Bronchial epithelial cell (primary cell): Measurements from ENCODE around the gene ANO9. TPM values are rescaled to one million over a fixed set of nuclear protein-coding genes. Genes with fewer than 3 reads are reported as not detected.

Experiments used
- DNase-seq: peaks from one replicate; pipeline ENCODE4 v3.0.0-alpha.2; 2010; ENCODE audit warnings: low read depth
- FAIRE-seq: peaks from 2 replicates; lab custom pipeline; 2011; peaks lifted over from hg19 to GRCh38; lab: Jason Lieb, UNC
- H3K27me3 ChIP-seq: 2 replicates; pipeline ENCODE4 v1.5.1; 2011; ENCODE audit warnings: low read length; ENCODE audit not compliant: control insufficient read depth, insufficient read depth
- H3K36me3 ChIP-seq: 2 replicates; pipeline ENCODE4 v1.5.1; 2011; ENCODE audit warnings: low read length; ENCODE audit not compliant: control insufficient read depth, insufficient read depth
- H3K4me3 ChIP-seq: 2 replicates; pipeline ENCODE4 v1.5.1; 2011; ENCODE audit warnings: mild to moderate bottlenecking, low read depth, low read length, control low read depth
- total RNA-seq: library from RNA; depleted of rRNA; stranded (reverse); fragments of >200 nt; gene quantifications from 2 replicates; pipeline ENCODE4 v1.2.1, GENCODE V29; 2014
- TF ChIP-seq, protein P1 (sequence below): IDR thresholded peaks from 2 replicates; pipeline ENCODE4 v1.5.1; 2011; ENCODE audit warnings: mild to moderate bottlenecking, moderate library complexity, low read length, control low read depth, inconsistent platforms; ENCODE audit not compliant: insufficient read depth, severe bottlenecking

The ANO9 gene
- total RNA-seq, 1 donor from 2014 or later = 9.2 TPM

DNA sequence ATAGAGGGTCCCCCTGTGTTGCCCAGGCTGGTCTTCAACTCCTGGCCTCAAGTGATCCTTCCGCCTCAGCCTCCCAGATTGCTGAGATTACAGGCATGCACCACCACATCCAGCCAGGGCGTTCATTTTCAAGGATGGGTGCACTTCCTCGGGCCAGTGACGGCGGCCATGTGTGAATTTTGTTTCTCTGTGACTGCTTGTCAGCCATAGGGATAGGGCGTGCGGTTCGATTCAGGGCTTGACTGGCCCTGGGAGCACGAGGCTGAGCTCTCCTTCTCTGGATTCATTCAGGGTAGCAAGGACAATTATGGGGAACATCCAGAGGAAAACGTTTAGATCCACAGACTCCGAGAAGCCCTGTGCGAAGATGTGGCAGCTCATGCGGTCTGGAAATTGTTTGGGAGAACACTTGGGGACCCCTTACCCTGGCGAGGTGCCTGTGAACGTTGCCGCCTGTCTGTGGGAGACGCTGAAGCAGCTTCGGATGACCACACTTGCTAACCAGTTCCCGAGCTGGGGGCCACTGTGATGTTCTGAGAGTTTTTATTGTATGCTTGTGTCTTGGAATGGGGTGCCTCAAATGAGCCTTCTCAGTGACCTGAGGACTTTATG is 11.2 kb upstream of the ANO9 start:
- H3K27me3 ChIP-seq = no peaks in the 10 kb centered on the region
- FAIRE-seq (no peak), DNase-seq (no peak)
- H3K36me3 ChIP-seq = peaks cover 13% of the 10 kb centered on the region
- H3K4me3 ChIP-seq = no peak overlapping the region
- TF ChIP-seq, protein P1, sequence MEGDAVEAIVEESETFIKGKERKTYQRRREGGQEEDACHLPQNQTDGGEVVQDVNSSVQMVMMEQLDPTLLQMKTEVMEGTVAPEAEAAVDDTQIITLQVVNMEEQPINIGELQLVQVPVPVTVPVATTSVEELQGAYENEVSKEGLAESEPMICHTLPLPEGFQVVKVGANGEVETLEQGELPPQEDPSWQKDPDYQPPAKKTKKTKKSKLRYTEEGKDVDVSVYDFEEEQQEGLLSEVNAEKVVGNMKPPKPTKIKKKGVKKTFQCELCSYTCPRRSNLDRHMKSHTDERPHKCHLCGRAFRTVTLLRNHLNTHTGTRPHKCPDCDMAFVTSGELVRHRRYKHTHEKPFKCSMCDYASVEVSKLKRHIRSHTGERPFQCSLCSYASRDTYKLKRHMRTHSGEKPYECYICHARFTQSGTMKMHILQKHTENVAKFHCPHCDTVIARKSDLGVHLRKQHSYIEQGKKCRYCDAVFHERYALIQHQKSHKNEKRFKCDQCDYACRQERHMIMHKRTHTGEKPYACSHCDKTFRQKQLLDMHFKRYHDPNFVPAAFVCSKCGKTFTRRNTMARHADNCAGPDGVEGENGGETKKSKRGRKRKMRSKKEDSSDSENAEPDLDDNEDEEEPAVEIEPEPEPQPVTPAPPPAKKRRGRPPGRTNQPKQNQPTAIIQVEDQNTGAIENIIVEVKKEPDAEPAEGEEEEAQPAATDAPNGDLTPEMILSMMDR = no peak

DNA sequence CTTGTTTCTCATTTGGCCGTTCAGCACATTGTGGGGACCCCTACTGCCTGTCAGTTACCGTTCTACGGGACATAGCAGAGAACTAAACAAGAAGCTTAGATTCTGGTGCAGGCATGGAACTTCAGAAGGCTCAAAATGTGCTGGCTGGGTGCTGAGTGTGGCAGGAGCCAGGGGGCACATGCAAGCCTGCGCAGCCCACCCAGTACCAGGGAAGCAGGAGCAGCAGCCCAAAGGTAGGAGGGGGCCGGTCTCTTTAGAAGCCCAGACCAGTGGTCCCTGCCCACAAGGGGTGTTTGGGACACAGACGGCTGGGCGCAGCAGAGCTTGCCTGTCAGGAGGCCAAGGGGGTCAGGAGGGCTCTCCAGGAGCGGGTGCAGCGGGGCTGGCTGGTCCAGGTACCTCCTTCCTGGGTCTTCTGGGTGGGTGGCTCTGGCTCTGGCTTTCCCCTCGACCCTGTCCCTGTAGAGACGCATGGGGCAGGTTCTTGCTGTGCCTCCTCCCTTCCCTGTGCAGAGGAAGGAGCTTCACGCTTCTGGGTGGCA is 10.5 kb upstream of the ANO9 start:
- no peaks in the 10 kb centered on the region for H3K27me3 ChIP-seq
- no peak for FAIRE-seq
- no peak overlapping the region for H3K4me3 ChIP-seq
- TF ChIP-seq, protein P1 = no peak
- peaks cover 13% of the 10 kb centered on the region for H3K36me3 ChIP-seq
- no peak for DNase-seq

DNA sequence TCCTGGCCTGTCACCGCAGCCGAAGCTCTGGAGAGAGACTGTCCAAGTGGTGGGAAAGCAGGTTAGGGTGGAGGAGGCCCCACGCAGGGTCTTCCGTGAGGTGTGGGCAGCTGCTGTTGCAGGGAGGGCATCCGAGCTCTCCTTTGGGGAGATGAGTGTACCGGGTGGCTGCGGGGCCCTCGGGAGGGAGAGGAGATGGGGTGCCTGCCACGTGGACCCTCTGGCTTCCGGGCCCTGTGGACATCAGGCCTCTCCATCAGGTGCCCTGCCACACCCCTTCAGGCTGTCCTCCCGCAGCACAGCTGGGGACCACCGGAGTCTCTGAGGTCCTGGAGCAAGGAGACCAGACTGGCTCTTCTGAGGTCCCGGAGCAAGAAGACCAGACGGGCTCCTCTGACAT is 9.9 kb upstream of the ANO9 start:
- TF ChIP-seq, protein P1 = no peak
- no peak for DNase-seq
- H3K27me3 ChIP-seq = no peaks in the 10 kb centered on the region
- no peak for FAIRE-seq
- H3K4me3 ChIP-seq = no peak overlapping the region
- H3K36me3 ChIP-seq = peaks cover 13% of the 10 kb centered on the region

DNA sequence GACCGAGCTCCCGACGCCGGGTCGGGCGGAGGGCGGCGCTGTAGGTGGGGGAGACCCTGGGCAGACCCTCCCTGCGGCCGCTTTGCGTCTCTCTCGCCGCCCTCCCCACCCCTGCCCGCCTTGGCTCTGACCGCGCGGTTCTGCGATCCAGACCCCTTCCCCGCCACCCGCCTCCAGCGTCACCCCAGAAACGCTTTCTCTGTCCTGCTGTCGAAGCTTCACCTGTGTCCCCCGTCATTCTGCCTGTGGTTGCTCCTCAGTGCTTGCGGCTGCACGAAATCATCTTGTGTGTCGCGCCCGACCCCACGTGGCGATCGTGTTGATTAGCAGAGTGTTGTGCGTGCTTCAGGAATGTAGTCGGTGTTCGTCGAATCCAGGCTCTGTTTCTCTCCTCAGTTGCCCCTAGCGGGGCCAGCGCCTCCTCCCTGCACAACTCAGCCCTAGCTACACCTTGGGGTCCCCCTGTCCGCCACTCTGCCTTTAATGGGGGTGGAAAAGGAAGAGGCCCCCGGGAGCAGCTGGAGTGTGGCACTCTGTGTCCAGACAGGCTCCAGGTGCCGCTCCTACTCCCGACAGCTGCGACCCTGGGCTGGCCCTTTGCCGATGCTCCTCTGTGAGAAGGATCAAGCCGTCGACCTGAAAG is 9.1 kb upstream of the ANO9 start:
- TF ChIP-seq, protein P1 = peak; percentile 54
- Histone ChIP-seq H3K36me3 (peaks cover 13% of the 10 kb centered on the region), H3K27me3 (no peaks in the 10 kb centered on the region), H3K4me3 (peak overlapping the region; percentile 93)
- peak; percentile 40 for FAIRE-seq
- DNase-seq = peak; percentile 56

DNA sequence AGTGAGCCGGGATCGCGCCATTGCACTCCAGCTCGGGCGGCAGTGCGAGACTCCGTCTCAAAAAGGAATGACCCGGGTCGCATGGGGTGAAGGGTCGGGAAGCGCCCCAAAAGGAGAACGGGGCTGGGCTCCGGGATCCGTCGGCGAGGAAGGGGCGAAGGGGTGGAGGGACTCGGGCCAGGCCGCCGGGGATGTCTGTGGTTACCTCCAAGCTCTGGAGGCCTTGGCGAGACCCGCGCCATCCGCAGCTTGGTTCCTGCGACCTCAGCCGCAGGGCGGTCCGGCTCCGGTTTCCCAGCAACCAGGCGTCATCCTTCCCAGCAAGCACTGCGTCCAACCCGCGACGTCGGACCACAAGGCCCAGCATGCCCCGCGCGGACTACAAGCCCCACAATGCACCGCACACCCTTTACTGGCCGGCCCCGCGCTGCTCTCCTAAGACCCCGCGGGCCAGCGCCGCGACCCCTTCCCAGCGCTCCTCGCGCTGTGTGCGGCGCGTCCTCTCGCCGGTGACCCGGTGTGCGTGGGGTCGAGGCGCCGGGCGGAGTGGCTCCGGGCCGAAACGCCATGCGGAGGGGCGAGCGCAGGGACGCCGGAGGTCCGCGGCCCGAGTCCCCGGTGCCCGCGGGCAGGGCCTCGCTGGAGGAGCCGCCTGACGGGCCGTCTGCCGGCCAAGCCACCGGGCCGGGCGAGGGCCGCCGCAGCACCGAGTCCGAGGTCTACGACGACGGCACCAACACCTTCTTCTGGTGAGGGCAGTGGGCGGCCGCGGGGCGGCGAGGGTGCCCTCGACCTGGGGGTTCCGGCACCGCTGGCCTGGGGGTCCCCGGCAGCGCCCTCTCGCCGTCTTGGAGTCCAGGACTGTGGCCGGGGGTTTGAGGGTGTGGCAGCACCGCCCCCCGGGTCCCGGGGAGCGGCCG is 8.3 kb upstream of the ANO9 start, which contains the start of gene PTDSS2:
Gene PTDSS2 (plus strand): TSS at position 391 of the 920 bp plus-strand sequence. CDS start 177 bp downstream, at position 568.
- Histone ChIP-seq H3K36me3 (peaks cover 13% of the 10 kb centered on the region), H3K4me3 (peak within 1 kb of the TSS; percentile 93), H3K27me3 (no peaks in the 10 kb centered on the region)
- TF ChIP-seq, protein P1 = no peak
- DNase-seq = peak; percentile 85
- FAIRE-seq = no peak
